Chondrocyte (in vitro differentiated cells): ENCODE measurements around the gene DYNC2LI1. TPM values are rescaled to one million over a fixed set of nuclear protein-coding genes. Genes with fewer than 3 reads are reported as not detected.

ENCODE experiments used
- DNase-seq: peaks from one replicate; pipeline ENCODE4 v3.0.0; 2021; ENCODE audit warnings: mixed read lengths, low spot score
- H3K27ac Mint-ChIP-seq: one replicate; pipeline ENCODE4 v1.8.0; 2021; ENCODE audit warnings: mild to moderate bottlenecking, moderate library complexity, mixed read lengths; ENCODE audit not compliant: unreplicated experiment
- H3K27me3 Mint-ChIP-seq: 2 replicates; pipeline ENCODE4 v1.8.0; 2021; ENCODE audit warnings: low read depth, mixed read lengths
- H3K36me3 Mint-ChIP-seq: 2 replicates; pipeline ENCODE4 v1.8.0; 2021; ENCODE audit warnings: low read depth, mixed read lengths
- H3K4me1 Mint-ChIP-seq: 2 replicates; pipeline ENCODE4 v1.8.0; 2021; ENCODE audit warnings: low read depth, mild to moderate bottlenecking, mixed read lengths
- H3K4me3 Mint-ChIP-seq: one replicate; pipeline ENCODE4 v1.8.0; 2021; ENCODE audit warnings: mild to moderate bottlenecking, moderate library complexity, mixed read lengths; ENCODE audit not compliant: unreplicated experiment
- H3K9me3 Mint-ChIP-seq: 2 replicates; pipeline ENCODE4 v1.8.0; 2021; ENCODE audit warnings: low read depth, mixed read lengths
- CTCF ChIP-seq: fragments of 200-600 bp; sonication (generic); IDR thresholded peaks from 2 replicates; pipeline ENCODE4 v1.5.0; 2021; ENCODE audit warnings: antibody characterized with exemption, mild to moderate bottlenecking, moderate library complexity
- total RNA-seq: library from RNA; stranded (reverse); gene quantifications from 3 replicates; pipeline ENCODE4 v1.2.1, GENCODE V29; 2021

Gene DYNC2LI1
- total RNA-seq, 1 donor from 2014 or later = 10.8 TPM

GRCh38 chr2:43818761-43819160, 44.9 kb downstream of the DYNC2LI1 start:
- no peaks in the 10 kb centered on the region for H3K9me3 Mint-ChIP-seq
- no peak for TF ChIP-seq CTCF
- no peak overlapping the region for H3K27ac Mint-ChIP-seq
- peaks cover 4% of the 10 kb centered on the region for H3K36me3 Mint-ChIP-seq
- H3K4me3 Mint-ChIP-seq = no peak overlapping the region
- H3K4me1 Mint-ChIP-seq = peaks cover 9% of the 10 kb centered on the region
- H3K27me3 Mint-ChIP-seq = peaks cover 19% of the 10 kb centered on the region
- no peak for DNase-seq

GRCh38 chr2:43819491-43820163, 45.8 kb downstream of the DYNC2LI1 start:
- H3K4me1 Mint-ChIP-seq = peaks cover 3% of the 10 kb centered on the region
- peaks cover 4% of the 10 kb centered on the region for H3K36me3 Mint-ChIP-seq
- no peaks in the 10 kb centered on the region for H3K9me3 Mint-ChIP-seq
- no peak for TF ChIP-seq CTCF
- H3K4me3 Mint-ChIP-seq = no peak overlapping the region
- H3K27ac Mint-ChIP-seq = no peak overlapping the region
- DNase-seq = no peak
- peaks cover 20% of the 10 kb centered on the region for H3K27me3 Mint-ChIP-seq

GRCh38 chr2:43822839-43823238, 49.0 kb downstream of the DYNC2LI1 start:
- Mint-ChIP-seq H3K27me3 (peaks cover 21% of the 10 kb centered on the region), H3K27ac (no peak overlapping the region), H3K4me1 (no peaks in the 10 kb centered on the region), H3K4me3 (no peak overlapping the region), H3K36me3 (peaks cover 4% of the 10 kb centered on the region), H3K9me3 (no peaks in the 10 kb centered on the region)
- TF ChIP-seq CTCF = no peak
- no peak for DNase-seq

- Mint-ChIP-seq H3K4me1 (no peaks in the 10 kb centered on the region), H3K27ac (no peak overlapping the region), H3K4me3 (no peak overlapping the region), H3K27me3 (peaks cover 21% of the 10 kb centered on the region), H3K9me3 (no peaks in the 10 kb centered on the region), H3K36me3 (peaks cover 4% of the 10 kb centered on the region)
- TF ChIP-seq CTCF = no peak
- DNase-seq = no peak
These were observed 49.9 kb downstream of the DYNC2LI1 start for GRCh38 chr2:43823751-43824150.

- Mint-ChIP-seq H3K27me3 (peaks cover 24% of the 10 kb centered on the region), H3K36me3 (peaks cover 4% of the 10 kb centered on the region), H3K4me1 (no peaks in the 10 kb centered on the region), H3K4me3 (no peak overlapping the region), H3K27ac (no peak overlapping the region), H3K9me3 (no peaks in the 10 kb centered on the region)
- no peak for DNase-seq
- no peak for TF ChIP-seq CTCF
These were observed 50.7 kb downstream of the DYNC2LI1 start for GRCh38 chr2:43824512-43824911.
